Kidney glomerular epithelial cell (primary cell): ENCODE results near the gene RGCC.
"Not testable (repeated sequence)": the region's sequence is repeated elsewhere in the genome, so short reads cannot be mapped to it uniquely, and the experiment has no call there.

Experiments used
- DNase-seq: peaks from one replicate; lab custom pipeline; 2025; lab: John Stamatoyannopoulos, UW

Gene RGCC

GRCh38 chr13:41456768-41457588 lies at the start of gene RGCC:
RGCC (plus strand) TSS chr13:41457550; CDS start chr13:41457708, 158 bp downstream.
- no peak for DNase-seq

GRCh38 chr13:41408121-41408520 lies 49.2 kb upstream of the RGCC start:
- DNase-seq: no peak

GRCh38 chr13:41408746-41409145 lies 48.6 kb upstream of the RGCC start:
- DNase-seq: no peak

DNA sequence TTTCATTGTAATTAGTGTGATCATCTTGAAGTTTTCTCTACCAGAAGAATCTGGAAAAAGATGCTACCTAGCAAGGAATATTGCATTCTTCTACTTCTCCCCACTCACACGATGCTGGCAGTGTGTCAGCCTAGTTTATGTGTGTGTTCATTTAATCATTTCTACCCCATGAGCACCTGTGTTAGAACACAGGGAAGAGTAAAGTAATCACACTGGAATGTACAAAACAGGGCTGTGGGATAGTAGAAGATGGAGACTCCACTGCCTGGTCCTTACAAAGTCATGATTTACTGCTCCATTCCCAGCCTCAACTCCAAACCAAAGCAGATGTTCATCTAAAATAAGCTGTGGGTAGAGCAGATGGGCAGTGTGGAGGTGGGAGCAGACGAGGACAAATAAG lies 47.7 kb upstream of the RGCC start:
- DNase-seq: no peak

GRCh38 chr13:41411060-41411459 lies 46.3 kb upstream of the RGCC start:
- no peak for DNase-seq

- peak; percentile 16 for DNase-seq
Measured at GRCh38 chr13:41411522-41411921, 45.8 kb upstream of the RGCC start.

- no peak for DNase-seq
Measured at GRCh38 chr13:41413872-41414271, 43.5 kb upstream of the RGCC start.

- DNase-seq: no peak
Measured at GRCh38 chr13:41416276-41416675, 41.1 kb upstream of the RGCC start.

- no peak for DNase-seq
Measured at GRCh38 chr13:41418027-41418426, 39.3 kb upstream of the RGCC start.

DNA sequence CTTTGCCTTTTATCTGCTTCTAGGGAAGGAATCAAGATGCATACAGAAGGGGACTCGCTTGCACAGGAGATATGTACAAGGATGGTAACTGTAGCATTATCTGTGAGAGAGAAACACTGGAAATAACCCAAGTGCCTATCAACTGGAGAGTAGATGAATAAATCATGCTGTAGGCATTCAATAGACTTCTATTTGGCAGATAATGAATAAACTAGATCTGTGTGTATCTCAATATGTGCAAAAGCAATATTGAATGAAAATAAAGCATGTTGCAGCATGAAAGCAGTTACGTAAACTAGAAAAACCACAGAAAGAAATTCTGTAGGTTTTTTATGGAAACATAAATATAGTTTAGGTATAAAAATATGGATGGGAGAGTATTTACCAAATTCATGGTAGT lies 38.6 kb upstream of the RGCC start:
- DNase-seq: no peak

- no peak for DNase-seq
Measured at GRCh38 chr13:41419206-41419605, 38.1 kb upstream of the RGCC start.

DNA sequence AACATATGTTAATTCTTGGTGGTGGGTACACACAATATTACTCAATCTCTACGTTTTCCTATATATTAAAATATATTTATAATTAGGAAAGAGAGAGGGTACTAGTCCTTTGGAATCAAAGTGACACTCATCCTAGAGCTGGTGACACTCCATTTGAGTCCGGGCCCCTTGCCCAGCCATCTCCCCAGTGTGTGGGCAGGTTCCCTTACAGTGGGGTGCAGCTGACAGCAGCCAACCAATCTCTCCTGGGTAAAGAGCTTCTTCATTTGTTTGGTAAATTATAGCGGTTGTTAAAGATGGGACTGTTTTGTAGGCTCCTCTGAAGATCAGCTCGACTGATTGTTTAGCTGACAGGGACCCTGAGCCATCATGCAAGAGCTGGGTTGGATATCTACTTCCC lies 37.2 kb upstream of the RGCC start:
- DNase-seq: no peak

DNA sequence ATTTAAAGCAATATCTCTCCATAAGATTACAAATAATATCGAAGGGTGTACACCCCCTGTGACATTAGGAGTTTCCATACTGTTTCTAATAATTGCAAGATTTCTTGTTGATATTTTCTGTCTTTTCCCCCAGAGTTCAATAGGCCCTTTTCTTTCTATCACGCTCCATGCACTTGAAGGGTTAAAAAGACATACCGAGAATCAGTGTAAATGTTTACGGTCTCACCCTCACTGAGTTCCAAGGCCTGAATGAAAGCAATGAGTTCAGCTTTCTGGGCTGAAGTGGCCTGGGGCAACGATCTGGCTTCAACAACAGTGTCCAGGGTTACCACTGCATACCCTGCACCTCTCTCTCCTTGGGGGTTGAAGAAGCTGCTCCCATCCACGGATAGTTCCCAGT lies 36.0 kb upstream of the RGCC start:
- not testable (repeated sequence) for DNase-seq

GRCh38 chr13:41421983-41422382 lies 35.4 kb upstream of the RGCC start:
- not testable (repeated sequence) for DNase-seq

- not testable (repeated sequence) for DNase-seq
Measured at GRCh38 chr13:41423259-41423658, 34.1 kb upstream of the RGCC start.

DNA sequence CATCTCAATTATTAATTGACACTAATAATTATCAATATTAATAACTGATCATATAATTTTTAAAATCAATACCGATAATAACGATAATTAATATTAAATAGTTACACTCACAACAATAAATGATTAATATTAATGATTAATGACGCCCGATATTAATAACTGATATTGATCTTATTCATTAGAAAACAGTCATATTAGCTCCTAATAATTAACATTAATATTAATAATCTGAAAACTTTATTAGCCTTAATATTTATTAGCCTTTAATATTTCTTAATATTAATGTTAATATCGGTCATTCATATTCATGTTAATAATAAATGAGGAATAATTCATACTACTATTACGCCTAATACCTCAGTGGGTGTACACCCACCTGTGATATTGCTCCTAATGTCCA lies 32.7 kb upstream of the RGCC start:
- not testable (repeated sequence) for DNase-seq

- DNase-seq: no peak
Measured at GRCh38 chr13:41426047-41426446, 31.3 kb upstream of the RGCC start.

- no peak for DNase-seq
Measured at GRCh38 chr13:41427666-41428065, 29.7 kb upstream of the RGCC start.

GRCh38 chr13:41428155-41428554 lies 29.2 kb upstream of the RGCC start:
- DNase-seq: no peak

GRCh38 chr13:41434030-41434429 lies 23.3 kb upstream of the RGCC start:
- DNase-seq: not testable (repeated sequence)

GRCh38 chr13:41434831-41435520 lies 22.4 kb upstream of the RGCC start:
- no peak for DNase-seq

DNA sequence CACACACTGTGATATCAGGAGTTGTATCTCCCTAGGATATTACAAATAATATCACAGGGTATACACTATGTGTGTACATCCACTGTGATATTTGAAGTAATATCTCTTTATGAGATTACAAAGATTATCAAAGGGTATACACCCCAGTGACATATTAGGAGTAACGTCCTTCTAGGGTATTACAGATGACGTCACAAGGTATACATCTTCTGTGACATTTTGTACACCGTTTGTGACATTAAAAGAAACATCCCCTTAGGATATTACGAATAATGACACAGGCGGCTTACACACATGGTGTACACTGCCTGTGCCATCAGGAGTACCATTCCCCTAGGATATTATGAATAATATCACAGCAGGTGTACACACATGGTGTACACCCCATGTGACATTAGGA lies 13.4 kb upstream of the RGCC start:
- no peak for DNase-seq

DNA sequence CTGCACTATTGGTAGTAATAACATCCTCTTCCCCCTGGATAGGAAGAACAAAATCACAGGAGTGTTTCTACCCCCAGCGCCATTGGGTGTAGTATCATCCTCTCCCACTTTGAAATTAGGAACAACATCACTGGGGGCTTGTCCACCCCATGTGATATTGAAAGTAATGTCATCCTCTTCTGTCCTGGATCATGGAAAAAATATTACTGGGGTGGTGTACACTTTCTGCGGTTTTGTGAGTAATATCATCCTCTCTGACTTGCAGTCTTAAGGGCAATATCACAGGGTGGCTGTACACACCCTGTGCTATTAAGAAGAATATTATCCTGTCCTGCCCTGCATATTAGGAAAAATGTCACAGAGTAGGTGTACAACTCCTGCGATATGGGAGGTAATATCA lies 4.9 kb upstream of the RGCC start:
- DNase-seq: no peak

- no peak for DNase-seq
Measured at GRCh38 chr13:41453620-41454019, 3.7 kb upstream of the RGCC start.
